Loucy (cell line): Measurements from ENCODE around the gene PSMF1.

ENCODE experiments used
- H2AFZ ChIP-seq: fragments of 200-600 bp; sonication (generic); 2 replicates; pipeline ENCODE4 v1.6.0; 2016; ENCODE audit warnings: antibody characterized with exemption, mild to moderate bottlenecking, low read length, moderate library complexity
- H3F3A ChIP-seq: fragments of 200-600 bp; 2 replicates; pipeline ENCODE4 v1.6.0; 2016; ENCODE audit warnings: antibody characterized with exemption, low read depth, mild to moderate bottlenecking
- H3K27me3 ChIP-seq: fragments of 200-600 bp; sonication (generic); 2 replicates; pipeline ENCODE4 v1.6.1; 2014; ENCODE audit warnings: low read length, mild to moderate bottlenecking; ENCODE audit not compliant: insufficient read depth, poor library complexity, severe bottlenecking
- H3K36me3 ChIP-seq: fragments of 200-600 bp; sonication (generic); 2 replicates; pipeline ENCODE4 v1.6.1; 2016; ENCODE audit warnings: low read length; ENCODE audit not compliant: insufficient read depth
- H3K4me1 ChIP-seq: fragments of 200-600 bp; sonication (generic); 2 replicates; pipeline ENCODE4 v1.5.1; 2014; ENCODE audit warnings: low read length, mild to moderate bottlenecking; ENCODE audit not compliant: insufficient read depth, poor library complexity, severe bottlenecking
- H3K4me2 ChIP-seq: fragments of 200-600 bp; sonication (generic); 2 replicates; pipeline ENCODE4 v1.6.0; 2014; ENCODE audit warnings: antibody characterized with exemption, low read length, low read depth, mild to moderate bottlenecking; ENCODE audit not compliant: poor library complexity, severe bottlenecking
- H3K4me3 ChIP-seq: fragments of 200-600 bp; sonication (generic); 2 replicates; pipeline ENCODE4 v1.5.1; 2014; ENCODE audit warnings: low read length, mild to moderate bottlenecking, mixed read lengths; ENCODE audit not compliant: poor library complexity, severe bottlenecking
- H3K79me2 ChIP-seq: fragments of 200-600 bp; sonication (generic); 2 replicates; pipeline ENCODE4 v1.6.1; 2014; ENCODE audit warnings: low read length; ENCODE audit not compliant: insufficient read depth
- H3K9ac ChIP-seq: fragments of 200-600 bp; sonication (generic); 2 replicates; pipeline ENCODE4 v1.6.0; 2014; ENCODE audit warnings: mild to moderate bottlenecking, low read depth, low read length, moderate library complexity; ENCODE audit not compliant: poor library complexity, severe bottlenecking
- H3K9me2 ChIP-seq: fragments of 200-600 bp; sonication (generic); replicated peaks from 2 replicates; pipeline ENCODE4 v1.6.1; 2016; ENCODE audit warnings: low read depth, low read length, mixed read lengths
- H3K9me3 ChIP-seq: fragments of 200-600 bp; sonication (generic); 2 replicates; pipeline ENCODE4 v1.6.1; 2014; ENCODE audit warnings: mild to moderate bottlenecking, antibody characterized with exemption, low read length, low read depth; ENCODE audit not compliant: insufficient read depth
- H4K20me1 ChIP-seq: fragments of 200-600 bp; sonication (generic); 2 replicates; pipeline ENCODE4 v1.6.0; 2014; ENCODE audit warnings: antibody characterized with exemption, low read length, mild to moderate bottlenecking; ENCODE audit not compliant: insufficient read depth, poor library complexity, severe bottlenecking
- EZH2phosphoT487 ChIP-seq: fragments of 200-600 bp; IDR thresholded peaks from 2 replicates; pipeline ENCODE4 v1.6.1; 2018; ENCODE audit warnings: antibody characterized with exemption, mild to moderate bottlenecking, moderate library complexity, borderline replicate concordance
- TF ChIP-seq, protein P1 (sequence below): fragments of 200-600 bp; sonication (generic); conservative IDR thresholded peaks from 2 replicates; pipeline ENCODE4 v1.5.1; 2014; ENCODE audit warnings: mild to moderate bottlenecking, antibody characterized with exemption, low read length

Gene PSMF1

GRCh38 chr20:1081891-1082290, 36.5 kb upstream of the PSMF1 start:
- Histone ChIP-seq H3F3A (no peaks in the 10 kb centered on the region), H4K20me1 (no peaks in the 10 kb centered on the region), H3K36me3 (no peaks in the 10 kb centered on the region), H3K9me2 (no peaks in the 10 kb centered on the region), H3K4me1 (peaks cover 15% of the 10 kb centered on the region), H3K4me2 (no peak overlapping the region), H3K9me3 (peaks cover 3% of the 10 kb centered on the region; the same call in 1 of the 2 replicates), H3K9ac (no peak overlapping the region), H2AFZ (no peak overlapping the region), H3K4me3 (no peak overlapping the region), H3K27me3 (no peaks in the 10 kb centered on the region), H3K79me2 (no peaks in the 10 kb centered on the region)
- TF ChIP-seq, protein P1, sequence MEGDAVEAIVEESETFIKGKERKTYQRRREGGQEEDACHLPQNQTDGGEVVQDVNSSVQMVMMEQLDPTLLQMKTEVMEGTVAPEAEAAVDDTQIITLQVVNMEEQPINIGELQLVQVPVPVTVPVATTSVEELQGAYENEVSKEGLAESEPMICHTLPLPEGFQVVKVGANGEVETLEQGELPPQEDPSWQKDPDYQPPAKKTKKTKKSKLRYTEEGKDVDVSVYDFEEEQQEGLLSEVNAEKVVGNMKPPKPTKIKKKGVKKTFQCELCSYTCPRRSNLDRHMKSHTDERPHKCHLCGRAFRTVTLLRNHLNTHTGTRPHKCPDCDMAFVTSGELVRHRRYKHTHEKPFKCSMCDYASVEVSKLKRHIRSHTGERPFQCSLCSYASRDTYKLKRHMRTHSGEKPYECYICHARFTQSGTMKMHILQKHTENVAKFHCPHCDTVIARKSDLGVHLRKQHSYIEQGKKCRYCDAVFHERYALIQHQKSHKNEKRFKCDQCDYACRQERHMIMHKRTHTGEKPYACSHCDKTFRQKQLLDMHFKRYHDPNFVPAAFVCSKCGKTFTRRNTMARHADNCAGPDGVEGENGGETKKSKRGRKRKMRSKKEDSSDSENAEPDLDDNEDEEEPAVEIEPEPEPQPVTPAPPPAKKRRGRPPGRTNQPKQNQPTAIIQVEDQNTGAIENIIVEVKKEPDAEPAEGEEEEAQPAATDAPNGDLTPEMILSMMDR, result no peak
- TF ChIP-seq EZH2phosphoT487, result no peak

DNA sequence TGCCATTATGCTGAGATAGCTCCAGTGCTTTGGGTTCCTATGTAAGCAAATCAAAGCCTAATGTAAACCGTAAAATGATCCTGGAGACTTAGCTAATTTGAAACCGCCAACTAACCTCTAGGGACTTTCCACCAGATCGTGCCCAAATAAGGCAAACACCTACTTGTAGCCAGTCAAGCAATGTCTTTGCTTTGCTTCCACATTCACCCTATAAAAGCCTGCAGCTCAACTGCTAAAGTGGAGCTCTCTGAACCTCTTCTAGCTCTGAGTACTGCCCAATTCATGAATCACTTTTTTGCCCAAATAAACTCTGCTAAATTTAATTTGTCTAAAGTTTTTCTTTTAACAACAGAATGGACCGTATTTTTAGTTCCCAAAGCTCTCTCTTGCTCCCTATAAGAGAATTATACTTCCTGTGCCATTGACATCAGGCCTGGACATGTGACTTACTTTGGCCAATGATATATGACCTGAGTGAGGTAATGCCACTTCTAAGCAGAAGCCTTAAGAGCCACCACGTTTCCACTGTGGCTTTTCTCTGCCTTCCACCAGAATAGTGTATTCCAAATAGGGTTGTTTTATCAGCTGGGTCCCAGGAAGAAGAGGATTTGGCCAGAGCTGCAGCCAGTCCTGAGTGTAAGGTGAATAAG, 34.8 kb upstream of the PSMF1 start:
- Histone ChIP-seq H3K9me2 (no peaks in the 10 kb centered on the region), H3K4me1 (peaks cover 26% of the 10 kb centered on the region)

GRCh38 chr20:1085492-1086276, 32.7 kb upstream of the PSMF1 start:
- H3K4me1 ChIP-seq, result peaks cover 26% of the 10 kb centered on the region
- no peaks in the 10 kb centered on the region for H3K79me2 ChIP-seq
- no peaks in the 10 kb centered on the region for H3K9me2 ChIP-seq
- 0 out of 2 replicates have a peak overlapping the region, but pooled peaks have one; percentile 10 for H2AFZ ChIP-seq
- H3K9me3 ChIP-seq, result peaks cover 6% of the 10 kb centered on the region; the same call in 1 of the 2 replicates
- no peaks in the 10 kb centered on the region for H3K27me3 ChIP-seq
- H4K20me1 ChIP-seq, result no peaks in the 10 kb centered on the region
- no peaks in the 10 kb centered on the region for H3F3A ChIP-seq
- TF ChIP-seq, protein P1, result no peak
- TF ChIP-seq EZH2phosphoT487, result no peak
- H3K36me3 ChIP-seq, result no peaks in the 10 kb centered on the region
- H3K4me2 ChIP-seq, result peak overlapping the region; percentile 44
- no peak overlapping the region for H3K4me3 ChIP-seq
- H3K9ac ChIP-seq, result no peak overlapping the region

More for the DNA sequence above, 34.8 kb upstream of the PSMF1 start:
- Histone ChIP-seq H2AFZ (no peak overlapping the region), H3K4me3 (no peak overlapping the region), H3K27me3 (no peaks in the 10 kb centered on the region), H3K36me3 (no peaks in the 10 kb centered on the region), H3K9me3 (peaks cover 3% of the 10 kb centered on the region; the same call in 1 of the 2 replicates), H3K79me2 (no peaks in the 10 kb centered on the region), H3F3A (no peaks in the 10 kb centered on the region), H4K20me1 (no peaks in the 10 kb centered on the region), H3K4me2 (no peak overlapping the region), H3K9ac (no peak overlapping the region)
- TF ChIP-seq EZH2phosphoT487, result no peak
- TF ChIP-seq, protein P1, result no peak
